Measurements from ENCODE around the gene EPC1. TPM values are rescaled to one million over a fixed set of nuclear protein-coding genes. Genes with fewer than 3 reads are reported as not detected.

EPC1 gene
- total RNA-seq, 1 donor from 2014 or later = 45.4 TPM

GRCh38 chr10:32330214-32330613 is 16.7 kb downstream of the EPC1 start:
- Histone ChIP-seq H3K9me3 (ENCODE audit: low read depth) (no peaks in the 10 kb centered on the region), H3K27me3 (no peaks in the 10 kb centered on the region), H3K4me1 (peaks cover 23% of the 10 kb centered on the region), H2AFZ (replicated peaks) (no peak overlapping the region), H3K36me3 (no peaks in the 10 kb centered on the region), H3K4me3 (no peak overlapping the region), H3K4me2 (peak overlapping the region; percentile 4), H3F3A (ENCODE audit: low read depth) (no peaks in the 10 kb centered on the region), H3K9ac (no peak overlapping the region), H4K20me1 (ENCODE audit: low read depth) (peaks cover 93% of the 10 kb centered on the region), H3K79me2 (ENCODE audit: low read depth) (peaks cover 100% of the 10 kb centered on the region), H3K27ac (no peak overlapping the region)
- Mint-ChIP-seq H3K27ac (no peak overlapping the region), H3K36me3 (peaks cover 37% of the 10 kb centered on the region), H3K9me3 (peaks cover 6% of the 10 kb centered on the region), H3K4me1 (peaks cover 2% of the 10 kb centered on the region), H3K4me3 (no peak overlapping the region), H3K27me3 (ENCODE audit: insufficient read depth, low read depth) (peaks cover 2% of the 10 kb centered on the region)
- no peak for TF ChIP-seq CTCF (IDR thresholded peaks at IDR 0.05)
- TF ChIP-seq EZH2 (IDR thresholded peaks at IDR 0.05) = no peak
- TF ChIP-seq EZH2phosphoT487 (IDR thresholded peaks at IDR 0.05) = no peak
- no peak for DNase-seq (ENCODE audit: low spot score)

GRCh38 chr10:32329061-32329460 is 17.9 kb downstream of the EPC1 start:
- H3K27ac ChIP-seq = no peak overlapping the region
- no peak overlapping the region for H3K9ac ChIP-seq
- no peaks in the 10 kb centered on the region for H3F3A ChIP-seq (ENCODE audit: low read depth)
- Mint-ChIP-seq H3K4me3 (no peak overlapping the region), H3K4me1 (peaks cover 2% of the 10 kb centered on the region), H3K27ac (no peak overlapping the region), H3K36me3 (peaks cover 39% of the 10 kb centered on the region), H3K27me3 (ENCODE audit: insufficient read depth, low read depth) (peaks cover 2% of the 10 kb centered on the region), H3K9me3 (peaks cover 11% of the 10 kb centered on the region)
- H3K36me3 ChIP-seq = no peaks in the 10 kb centered on the region
- no peak overlapping the region for H2AFZ ChIP-seq (replicated peaks)
- H3K4me2 ChIP-seq = no peak overlapping the region
- H3K79me2 ChIP-seq (ENCODE audit: low read depth) = peaks cover 100% of the 10 kb centered on the region
- H4K20me1 ChIP-seq (ENCODE audit: low read depth) = peaks cover 84% of the 10 kb centered on the region
- H3K9me3 ChIP-seq (ENCODE audit: low read depth) = no peaks in the 10 kb centered on the region
- H3K4me1 ChIP-seq = peaks cover 23% of the 10 kb centered on the region
- no peak for TF ChIP-seq EZH2phosphoT487 (IDR thresholded peaks at IDR 0.05)
- no peak for TF ChIP-seq EZH2 (IDR thresholded peaks at IDR 0.05)
- TF ChIP-seq CTCF (IDR thresholded peaks at IDR 0.05) = no peak
- H3K27me3 ChIP-seq = no peaks in the 10 kb centered on the region
- H3K4me3 ChIP-seq = no peak overlapping the region
- DNase-seq (ENCODE audit: low spot score) = no peak

- no peaks in the 10 kb centered on the region for H3K36me3 ChIP-seq
- peaks cover 2% of the 10 kb centered on the region for H3K4me1 Mint-ChIP-seq
- no peak for DNase-seq (ENCODE audit: low spot score)
- H3K9me3 Mint-ChIP-seq = peaks cover 13% of the 10 kb centered on the region
- peaks cover 23% of the 10 kb centered on the region for H3K4me1 ChIP-seq
- H3K36me3 Mint-ChIP-seq = peaks cover 34% of the 10 kb centered on the region
- H3K27me3 Mint-ChIP-seq (ENCODE audit: insufficient read depth, low read depth) = peaks cover 2% of the 10 kb centered on the region
- H3K27ac Mint-ChIP-seq = no peak overlapping the region
- no peak overlapping the region for H3K4me3 Mint-ChIP-seq
- no peak overlapping the region for H3K27ac ChIP-seq
- no peaks in the 10 kb centered on the region for H3K9me3 ChIP-seq (ENCODE audit: low read depth)
- no peaks in the 10 kb centered on the region for H3F3A ChIP-seq (ENCODE audit: low read depth)
- H2AFZ ChIP-seq (replicated peaks) = no peak overlapping the region
- H3K27me3 ChIP-seq = no peaks in the 10 kb centered on the region
- no peak overlapping the region for H3K4me2 ChIP-seq
- TF ChIP-seq EZH2phosphoT487 (IDR thresholded peaks at IDR 0.05) (no peak), CTCF (IDR thresholded peaks at IDR 0.05) (no peak), EZH2 (IDR thresholded peaks at IDR 0.05) (no peak)
- H3K4me3 ChIP-seq = no peak overlapping the region
- H3K79me2 ChIP-seq (ENCODE audit: low read depth) = peaks cover 100% of the 10 kb centered on the region
- peaks cover 78% of the 10 kb centered on the region for H4K20me1 ChIP-seq (ENCODE audit: low read depth)
- no peak overlapping the region for H3K9ac ChIP-seq
Measured at GRCh38 chr10:32328499-32328898, 18.5 kb downstream of the EPC1 start.

Data from neural progenitor cell (in vitro differentiated cells).